SU-DHL-6 (cell line): ENCODE results near the gene CELA3B.
"Not testable (repeated sequence)": the region's sequence is repeated elsewhere in the genome, so short reads cannot be mapped to it uniquely, and the experiment has no call there.

Experiments used
- H2AFZ ChIP-seq: fragments of 200-600 bp; sonication (generic); 2 replicates; pipeline ENCODE4 v1.6.1; 2014; ENCODE audit warnings: low read depth, mild to moderate bottlenecking, moderate library complexity, mixed read lengths, antibody characterized with exemption, low read length; ENCODE audit not compliant: severe bottlenecking
- H3F3A ChIP-seq: fragments of 200-600 bp; shearing (Covaris generic); 2 replicates; pipeline ENCODE4 v1.6.0; 2016; ENCODE audit warnings: antibody characterized with exemption, mild to moderate bottlenecking; ENCODE audit not compliant: insufficient read depth
- H3K27ac ChIP-seq: fragments of 200-600 bp; sonication (generic); 2 replicates; pipeline ENCODE4 v1.5.1; 2016; ENCODE audit warnings: low read depth, mild to moderate bottlenecking, low read length, moderate library complexity, mixed read lengths
- H3K27me3 ChIP-seq: fragments of 200-600 bp; sonication (generic), shearing (Covaris generic); 2 replicates; pipeline ENCODE4 v1.6.0; 2014; ENCODE audit warnings: mild to moderate bottlenecking, low read length
- H3K36me3 ChIP-seq: fragments of 200-600 bp; sonication (generic); 2 replicates; pipeline ENCODE4 v1.6.1; 2014; ENCODE audit warnings: mild to moderate bottlenecking, low read length, mixed read lengths
- H3K4me2 ChIP-seq: fragments of 300-600, 200-600 bp; shearing (Covaris generic), sonication (generic); 2 replicates; pipeline ENCODE4 v1.6.0; 2014; ENCODE audit warnings: low read length, low read depth, mild to moderate bottlenecking; ENCODE audit not compliant: poor library complexity, severe bottlenecking
- H3K4me3 ChIP-seq: fragments of 200-600 bp; sonication (generic); 2 replicates; pipeline ENCODE4 v1.5.1; 2014; ENCODE audit warnings: antibody characterized with exemption, low read length, mild to moderate bottlenecking, mixed read lengths; ENCODE audit not compliant: insufficient read depth, poor library complexity, severe bottlenecking
- H3K79me2 ChIP-seq: fragments of 200-600 bp; sonication (generic); 2 replicates; pipeline ENCODE4 v1.6.1; 2014; ENCODE audit warnings: mild to moderate bottlenecking, low read length, moderate library complexity; ENCODE audit not compliant: insufficient read depth
- H3K9ac ChIP-seq: fragments of 200-600 bp; sonication (generic); 2 replicates; pipeline ENCODE4 v1.7.0; 2014; ENCODE audit warnings: mild to moderate bottlenecking, low read length
- H3K9me2 ChIP-seq: fragments of 200-600 bp; sonication (generic); replicated peaks from 2 replicates; pipeline ENCODE4 v1.6.1; 2014; ENCODE audit warnings: low read length; ENCODE audit not compliant: insufficient read depth
- H3K9me3 ChIP-seq: fragments of 200-600 bp; sonication (generic); 2 replicates; pipeline ENCODE4 v1.6.1; 2014; ENCODE audit warnings: low read length, mixed read lengths; ENCODE audit not compliant: insufficient read depth
- H4K20me1 ChIP-seq: fragments of 200-600 bp; sonication (generic); 2 replicates; pipeline ENCODE4 v1.6.1; 2014; ENCODE audit warnings: low read depth, mild to moderate bottlenecking, antibody characterized with exemption, low read length, moderate library complexity, mixed read lengths
- EZH2phosphoT487 ChIP-seq: fragments of 200-600 bp; sonication (generic), shearing (Covaris generic); conservative IDR thresholded peaks from 2 replicates; pipeline ENCODE4 v1.6.1; 2018; ENCODE audit warnings: mild to moderate bottlenecking, antibody characterized with exemption, low read length, moderate library complexity, mixed read lengths
- TF ChIP-seq, protein P1 (sequence below): fragments of 200-600 bp; sonication (generic); IDR thresholded peaks from one replicate; pipeline ENCODE4 v1.5.1; 2017; ENCODE audit warnings: antibody characterized with exemption, mild to moderate bottlenecking, low read length, moderate library complexity; ENCODE audit not compliant: insufficient read depth, poor library complexity, severe bottlenecking

Gene CELA3B

DNA sequence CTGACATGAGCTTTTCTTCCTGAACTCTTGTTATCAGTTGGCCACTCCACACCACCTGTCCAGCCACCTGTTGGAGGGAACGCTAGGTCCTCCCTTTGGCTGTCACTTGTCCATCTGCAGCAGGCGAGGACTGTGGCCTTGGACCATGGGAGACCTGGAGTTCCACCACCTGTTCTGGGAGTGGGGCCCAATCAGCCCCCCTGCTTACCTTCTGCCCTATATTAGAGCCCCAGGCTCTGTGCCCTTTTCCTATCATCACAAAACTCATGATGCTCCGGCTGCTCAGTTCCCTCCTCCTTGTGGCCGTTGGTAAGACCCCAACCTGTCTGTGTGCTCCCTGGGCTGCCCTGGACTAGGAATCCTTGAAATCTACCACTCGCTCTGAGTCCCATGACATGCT is 24.6 kb downstream of the CELA3B start, which contains the start of gene CELA3A:
Gene CELA3A (plus strand): TSS at position 249 of the 400 bp plus-strand sequence. CDS start 18 bp downstream, at position 267.
- Histone ChIP-seq H3K4me2 (no peak within 1 kb of the TSS), H3K9me2 (no peaks in the 10 kb centered on the region), H3F3A (no peaks in the 10 kb centered on the region), H3K36me3 (no peaks in the 10 kb centered on the region), H3K27me3 (no peaks in the 10 kb centered on the region), H3K9ac (no peak within 1 kb of the TSS), H3K27ac (no peak within 1 kb of the TSS), H4K20me1 (no peaks in the 10 kb centered on the region), H3K4me3 (no peak within 1 kb of the TSS), H3K9me3 (no peaks in the 10 kb centered on the region), H2AFZ (no peak within 1 kb of the TSS), H3K79me2 (no peaks in the 10 kb centered on the region)
- TF ChIP-seq, protein P1, sequence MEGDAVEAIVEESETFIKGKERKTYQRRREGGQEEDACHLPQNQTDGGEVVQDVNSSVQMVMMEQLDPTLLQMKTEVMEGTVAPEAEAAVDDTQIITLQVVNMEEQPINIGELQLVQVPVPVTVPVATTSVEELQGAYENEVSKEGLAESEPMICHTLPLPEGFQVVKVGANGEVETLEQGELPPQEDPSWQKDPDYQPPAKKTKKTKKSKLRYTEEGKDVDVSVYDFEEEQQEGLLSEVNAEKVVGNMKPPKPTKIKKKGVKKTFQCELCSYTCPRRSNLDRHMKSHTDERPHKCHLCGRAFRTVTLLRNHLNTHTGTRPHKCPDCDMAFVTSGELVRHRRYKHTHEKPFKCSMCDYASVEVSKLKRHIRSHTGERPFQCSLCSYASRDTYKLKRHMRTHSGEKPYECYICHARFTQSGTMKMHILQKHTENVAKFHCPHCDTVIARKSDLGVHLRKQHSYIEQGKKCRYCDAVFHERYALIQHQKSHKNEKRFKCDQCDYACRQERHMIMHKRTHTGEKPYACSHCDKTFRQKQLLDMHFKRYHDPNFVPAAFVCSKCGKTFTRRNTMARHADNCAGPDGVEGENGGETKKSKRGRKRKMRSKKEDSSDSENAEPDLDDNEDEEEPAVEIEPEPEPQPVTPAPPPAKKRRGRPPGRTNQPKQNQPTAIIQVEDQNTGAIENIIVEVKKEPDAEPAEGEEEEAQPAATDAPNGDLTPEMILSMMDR: no peak
- TF ChIP-seq EZH2phosphoT487: no peak

DNA sequence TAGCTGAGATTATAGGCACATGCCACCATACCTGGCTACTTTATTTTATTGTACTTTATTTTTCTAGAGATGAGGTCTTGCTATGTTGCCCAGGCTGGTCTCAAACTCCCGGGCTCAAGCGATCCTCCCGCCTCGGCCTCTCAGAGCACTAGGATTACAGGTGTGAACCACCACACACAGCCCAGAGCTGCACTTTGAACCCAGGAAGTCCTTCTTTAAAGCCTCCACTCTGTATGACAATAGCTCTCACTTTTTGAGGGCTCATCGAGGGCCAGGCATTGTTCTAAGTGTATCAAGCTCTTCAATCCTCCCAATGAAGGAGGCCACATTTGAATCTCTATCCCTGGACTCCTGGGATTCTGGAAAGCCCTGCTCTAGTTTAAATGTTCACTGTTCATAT is 25.6 kb downstream of the CELA3B start:
- not testable (repeated sequence) for H3K9ac ChIP-seq, H3K27ac ChIP-seq, H4K20me1 ChIP-seq, H3K27me3 ChIP-seq, H3K4me3 ChIP-seq, H3K9me3 ChIP-seq, H3K36me3 ChIP-seq, H3K9me2 ChIP-seq, H3F3A ChIP-seq, H2AFZ ChIP-seq, H3K79me2 ChIP-seq, H3K4me2 ChIP-seq

DNA sequence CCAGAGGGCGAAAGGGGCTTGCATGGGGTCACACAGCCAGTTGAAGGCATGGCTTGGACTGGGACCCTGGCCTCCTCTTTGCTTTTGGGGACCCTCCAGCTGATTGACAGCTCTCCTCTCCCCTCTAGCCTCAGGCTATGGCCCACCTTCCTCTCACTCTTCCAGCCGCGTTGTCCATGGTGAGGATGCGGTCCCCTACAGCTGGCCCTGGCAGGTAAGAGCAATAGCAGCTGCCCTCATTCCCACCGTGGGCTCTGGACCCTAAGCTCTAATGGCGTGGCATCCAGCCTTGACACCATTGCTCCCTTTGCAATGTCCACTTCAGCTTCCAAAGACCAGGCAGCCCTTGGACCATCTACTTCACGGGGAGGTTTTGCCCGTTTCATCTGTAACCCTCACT is 26.1 kb downstream of the CELA3B start:
- H3K27ac ChIP-seq, H3K36me3 ChIP-seq, H2AFZ ChIP-seq, H3K9me2 ChIP-seq, H3K9ac ChIP-seq, H3K9me3 ChIP-seq, H3K4me2 ChIP-seq, H4K20me1 ChIP-seq, H3K79me2 ChIP-seq, H3K4me3 ChIP-seq, H3K27me3 ChIP-seq, H3F3A ChIP-seq: not testable (repeated sequence)

DNA sequence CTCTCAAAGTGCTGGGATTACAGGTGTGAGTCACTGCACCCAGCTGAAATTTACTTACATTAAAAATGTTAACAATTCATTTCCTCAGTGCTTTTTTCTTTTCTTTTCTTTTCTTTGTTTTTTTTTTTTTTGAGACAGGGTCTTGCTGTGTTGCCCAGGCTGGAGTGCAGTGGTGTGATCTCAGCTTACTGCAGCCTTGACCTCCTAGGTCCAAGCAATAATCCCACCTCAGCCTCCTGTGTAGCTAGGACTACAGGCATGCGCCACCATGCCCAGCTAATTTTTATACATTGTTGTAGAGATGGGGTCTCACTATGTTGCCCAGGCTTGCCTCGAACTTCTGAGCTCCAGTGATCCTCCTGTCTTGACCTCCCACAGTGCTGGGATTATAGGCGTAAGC is 27.1 kb downstream of the CELA3B start:
- H3K9ac ChIP-seq, H3K79me2 ChIP-seq, H3K27me3 ChIP-seq, H3K4me3 ChIP-seq, H3F3A ChIP-seq, H4K20me1 ChIP-seq, H3K9me3 ChIP-seq, H3K9me2 ChIP-seq, H3K27ac ChIP-seq, H3K4me2 ChIP-seq, H2AFZ ChIP-seq, H3K36me3 ChIP-seq: not testable (repeated sequence)

DNA sequence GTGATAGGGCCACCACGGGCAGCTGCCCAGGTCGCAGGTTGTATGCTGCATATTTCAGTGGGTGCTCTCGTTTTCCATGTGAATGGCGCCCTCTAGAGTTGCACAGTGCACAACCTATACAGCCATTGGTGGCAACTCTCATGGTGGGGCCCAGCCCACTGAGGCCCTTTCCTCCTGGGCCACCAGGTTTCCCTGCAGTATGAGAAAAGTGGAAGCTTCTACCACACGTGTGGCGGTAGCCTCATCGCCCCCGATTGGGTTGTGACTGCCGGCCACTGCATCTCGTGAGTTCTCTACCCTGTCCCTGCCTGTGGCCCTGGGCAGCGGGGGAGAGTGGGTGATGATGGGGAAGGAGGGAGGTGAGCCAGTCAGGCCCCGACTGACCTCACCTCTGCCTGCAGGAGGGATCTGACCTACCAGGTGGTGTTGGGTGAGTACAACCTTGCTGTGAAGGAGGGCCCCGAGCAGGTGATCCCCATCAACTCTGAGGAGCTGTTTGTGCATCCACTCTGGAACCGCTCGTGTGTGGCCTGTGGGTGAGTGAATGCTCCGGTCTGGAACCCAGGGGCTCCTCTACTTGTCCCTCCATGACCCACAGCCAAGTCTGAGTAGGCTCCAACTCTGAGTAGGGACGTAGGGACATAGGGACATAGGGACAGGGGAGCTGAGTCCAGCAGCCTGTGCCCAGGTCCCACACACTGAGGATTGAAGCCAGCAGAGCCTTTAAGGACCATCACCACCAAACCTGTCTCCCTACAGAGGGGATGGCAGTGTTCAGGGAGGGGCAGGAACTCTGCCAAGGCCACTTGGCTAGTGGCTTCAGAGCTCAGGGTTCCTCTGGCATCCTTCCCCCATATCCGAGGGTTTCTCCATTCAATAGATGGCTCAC is 28.7 kb downstream of the CELA3B start:
- not testable (repeated sequence) for H3K27ac ChIP-seq, H3K4me3 ChIP-seq, H3F3A ChIP-seq, H3K36me3 ChIP-seq, H3K27me3 ChIP-seq, H2AFZ ChIP-seq, H3K9ac ChIP-seq, H3K9me2 ChIP-seq, H3K79me2 ChIP-seq, H4K20me1 ChIP-seq, H3K4me2 ChIP-seq, H3K9me3 ChIP-seq

DNA sequence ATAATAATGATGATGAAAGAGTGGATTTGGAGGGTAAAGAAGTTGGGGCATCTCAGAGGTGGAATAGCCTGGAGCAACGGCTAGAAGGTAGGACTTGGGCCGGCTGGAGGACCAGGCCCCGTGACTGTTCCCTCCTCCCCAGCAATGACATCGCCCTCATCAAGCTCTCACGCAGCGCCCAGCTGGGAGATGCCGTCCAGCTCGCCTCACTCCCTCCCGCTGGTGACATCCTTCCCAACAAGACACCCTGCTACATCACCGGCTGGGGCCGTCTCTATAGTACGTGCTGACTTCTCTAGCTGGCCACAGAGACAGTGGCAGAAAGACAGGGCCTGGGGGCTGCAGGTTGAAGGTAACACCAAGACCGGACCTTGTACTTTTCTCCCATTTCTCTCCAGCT is 29.9 kb downstream of the CELA3B start:
- not testable (repeated sequence) for H3K27ac ChIP-seq, H3K36me3 ChIP-seq, H3K9me3 ChIP-seq, H3K4me3 ChIP-seq, H3K79me2 ChIP-seq, H3K27me3 ChIP-seq, H3K4me2 ChIP-seq, H3F3A ChIP-seq, H3K9ac ChIP-seq, H4K20me1 ChIP-seq, H2AFZ ChIP-seq, H3K9me2 ChIP-seq

DNA sequence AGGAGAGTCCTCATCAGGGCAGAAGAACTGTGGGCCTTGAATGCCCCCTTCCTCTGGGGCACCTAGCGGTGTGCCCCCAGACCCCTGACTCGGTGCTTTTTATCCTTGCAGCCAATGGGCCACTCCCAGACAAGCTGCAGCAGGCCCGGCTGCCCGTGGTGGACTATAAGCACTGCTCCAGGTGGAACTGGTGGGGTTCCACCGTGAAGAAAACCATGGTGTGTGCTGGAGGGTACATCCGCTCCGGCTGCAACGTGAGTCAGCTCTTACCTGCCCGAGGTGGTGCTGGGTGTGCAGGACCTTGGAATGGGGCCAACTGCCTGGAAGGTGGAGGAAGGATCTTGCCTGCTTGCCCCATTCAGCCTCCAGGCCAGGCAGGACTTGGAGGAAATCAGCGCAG is 30.4 kb downstream of the CELA3B start:
- not testable (repeated sequence) for H2AFZ ChIP-seq, H3K9ac ChIP-seq, H3F3A ChIP-seq, H3K9me2 ChIP-seq, H3K27ac ChIP-seq, H3K4me2 ChIP-seq, H3K9me3 ChIP-seq, H4K20me1 ChIP-seq, H3K4me3 ChIP-seq, H3K79me2 ChIP-seq, H3K27me3 ChIP-seq, H3K36me3 ChIP-seq
